ENCODE results near the gene TBC1D14. TPM values are rescaled to one million over a fixed set of nuclear protein-coding genes. Genes with fewer than 3 reads are reported as not detected.

The TBC1D14 gene
- total RNA-seq, 1 experiment from 2014 or later, result 58.4 TPM

- in situ Hi-C loops (cut with HindIII; ENCODE audit: low sequenced_read_pairs), result no loop called here
- DNase-seq (ENCODE audit: low spot score), result peak; percentile 97
These were observed 133.1 kb downstream of the TBC1D14 start for GRCh38 chr4:7042503-7043283.

GRCh38 chr4:7043284-7044136, 133.9 kb downstream of the TBC1D14 start, which contains the start of gene TADA2B:
Gene TADA2B, plus strand, starts transcription at chr4:7043372. Its CDS starts 208 bp downstream, at chr4:7043580.
- in situ Hi-C loops (cut with HindIII; ENCODE audit: low sequenced_read_pairs), result no loop called here
- peak; percentile 38 for DNase-seq (ENCODE audit: low spot score)

GRCh38 chr4:7044137-7044930, 134.7 kb downstream of the TBC1D14 start:
- in situ Hi-C loops (cut with HindIII; ENCODE audit: low sequenced_read_pairs), result no loop called here
- peak; percentile 44 for DNase-seq (ENCODE audit: low spot score)

- no peak for DNase-seq (ENCODE audit: low spot score)
- in situ Hi-C loops (cut with HindIII; ENCODE audit: low sequenced_read_pairs), result no loop called here
These were observed 135.9 kb downstream of the TBC1D14 start for GRCh38 chr4:7045553-7045952.

GRCh38 chr4:7045961-7046921, 136.6 kb downstream of the TBC1D14 start:
- DNase-seq (ENCODE audit: low spot score), result no peak
- in situ Hi-C loops (cut with HindIII; ENCODE audit: low sequenced_read_pairs), result no loop called here

GRCh38 chr4:7046971-7047370, 137.3 kb downstream of the TBC1D14 start:
- no peak for DNase-seq (ENCODE audit: low spot score)
- in situ Hi-C loops (cut with HindIII; ENCODE audit: low sequenced_read_pairs), result no loop called here

GRCh38 chr4:7048642-7049041, 139.0 kb downstream of the TBC1D14 start:
- in situ Hi-C loops (cut with HindIII; ENCODE audit: low sequenced_read_pairs), result no loop called here

GRCh38 chr4:7049295-7049694, 139.7 kb downstream of the TBC1D14 start:
- DNase-seq (ENCODE audit: low spot score), result no peak
- in situ Hi-C loops (cut with HindIII; ENCODE audit: low sequenced_read_pairs), result no loop called here

More at GRCh38 chr4:7048642-7049041, 139.0 kb downstream of the TBC1D14 start:
- DNase-seq (ENCODE audit: low spot score), result no peak

GRCh38 chr4:7049739-7050138, 140.1 kb downstream of the TBC1D14 start:
- in situ Hi-C loops (cut with HindIII; ENCODE audit: low sequenced_read_pairs), result no loop called here
- peak; percentile 39 for DNase-seq (ENCODE audit: low spot score)

- no peak for DNase-seq (ENCODE audit: low spot score)
- in situ Hi-C loops (cut with HindIII; ENCODE audit: low sequenced_read_pairs), result no loop called here
These were observed 141.0 kb downstream of the TBC1D14 start for GRCh38 chr4:7050481-7051143.

GRCh38 chr4:7051144-7051495, 141.5 kb downstream of the TBC1D14 start:
- DNase-seq (ENCODE audit: low spot score), result no peak
- in situ Hi-C loops (cut with HindIII; ENCODE audit: low sequenced_read_pairs), result no loop called here

GRCh38 chr4:7051905-7052304, 142.3 kb downstream of the TBC1D14 start:
- DNase-seq (ENCODE audit: low spot score), result no peak
- in situ Hi-C loops (cut with HindIII; ENCODE audit: low sequenced_read_pairs), result no loop called here

- in situ Hi-C loops (cut with HindIII; ENCODE audit: low sequenced_read_pairs), result no loop called here
These were observed 142.7 kb downstream of the TBC1D14 start for GRCh38 chr4:7052313-7052712.

GRCh38 chr4:7052923-7053715, 143.5 kb downstream of the TBC1D14 start:
- no peak for DNase-seq (ENCODE audit: low spot score)
- in situ Hi-C loops (cut with HindIII; ENCODE audit: low sequenced_read_pairs), result no loop called here

More at GRCh38 chr4:7052313-7052712, 142.7 kb downstream of the TBC1D14 start:
- no peak for DNase-seq (ENCODE audit: low spot score)

GRCh38 chr4:7054106-7054880, 144.7 kb downstream of the TBC1D14 start:
- in situ Hi-C loops (cut with HindIII; ENCODE audit: low sequenced_read_pairs), result no loop called here
- DNase-seq (ENCODE audit: low spot score), result no peak

Measured in G401 (cell line).